Measurements from ENCODE around the gene MRFAP1. TPM values are rescaled to one million over a fixed set of nuclear protein-coding genes. Genes with fewer than 3 reads are reported as not detected.

Gene MRFAP1
- polyA plus RNA-seq, 1 donor from 2014 or later = 322 TPM

- TF ChIP-seq MXI1 (conservative IDR thresholded peaks at IDR 0.05; ENCODE audit: poor library complexity, severe bottlenecking) = no peak
- TF ChIP-seq POLR2AphosphoS5 (IDR thresholded peaks at IDR 0.05) = no peak
- no peak for TF ChIP-seq TAF1 (IDR thresholded peaks at IDR 0.05; ENCODE audit: low read depth)
These were observed 41.8 kb upstream of the MRFAP1 start (continued) for GRCh38 chr4:6598641-6599040.

GRCh38 chr4:6601661-6602250 lies 38.7 kb upstream of the MRFAP1 start:
- Histone ChIP-seq H3K36me3 (ENCODE audit: insufficient read depth, low read length) (peaks cover 4% of the 10 kb centered on the region), H3K4me3 (ENCODE audit: low read length) (no peak overlapping the region)

More at GRCh38 chr4:6601661-6602250, 38.7 kb upstream of the MRFAP1 start:
- H3F3A ChIP-seq (ENCODE audit: insufficient read depth, low read length, poor library complexity, severe bottlenecking) = no peaks in the 10 kb centered on the region
- no peak overlapping the region for H3K4me2 ChIP-seq (ENCODE audit: low read length)
- H3K27me3 ChIP-seq (ENCODE audit: insufficient read depth, low read depth, low read length) = no peaks in the 10 kb centered on the region
- no peak overlapping the region for H2AFZ ChIP-seq (ENCODE audit: low read depth, low read length)
- no peaks in the 10 kb centered on the region for H3K79me2 ChIP-seq (replicated peaks; ENCODE audit: insufficient read depth, low read length)
- H3K9ac ChIP-seq (ENCODE audit: low read length) = no peak overlapping the region
- H4K20me1 ChIP-seq (ENCODE audit: insufficient read depth) = no peaks in the 10 kb centered on the region
- no peak overlapping the region for H3K27ac ChIP-seq (ENCODE audit: low read length)
- peaks cover 7% of the 10 kb centered on the region for H3K9me3 ChIP-seq (ENCODE audit: low read length)
- H3K9me2 ChIP-seq (ENCODE audit: insufficient read depth, low read length) = no peaks in the 10 kb centered on the region
- TF ChIP-seq EP300 (conservative IDR thresholded peaks at IDR 0.05; ENCODE audit: poor library complexity, severe bottlenecking) (no peak), RAD21 (conservative IDR thresholded peaks at IDR 0.05) (no peak), TAF1 (IDR thresholded peaks at IDR 0.05; ENCODE audit: low read depth) (no peak), CTCF (IDR thresholded peaks at IDR 0.05; ENCODE audit: poor library complexity, severe bottlenecking) (no peak), REST (IDR thresholded peaks at IDR 0.05; ENCODE audit: borderline replicate concordance) (no peak), MXI1 (conservative IDR thresholded peaks at IDR 0.05; ENCODE audit: poor library complexity, severe bottlenecking) (no peak), POLR2AphosphoS5 (IDR thresholded peaks at IDR 0.05) (no peak), SMC3 (conservative IDR thresholded peaks at IDR 0.05; ENCODE audit: poor library complexity) (no peak), EZH2 (IDR thresholded peaks at IDR 0.05; ENCODE audit: borderline replicate concordance, insufficient read depth, low read length, poor library complexity, severe bottlenecking) (no peak)

All from neural cell (in vitro differentiated cells).